ENCODE results near the gene RICTOR. TPM values are rescaled to one million over a fixed set of nuclear protein-coding genes. Genes with fewer than 3 reads are reported as not detected.

The RICTOR gene
- 10 to 100 TPM; 36.3 to 55.1 (median 42.7) TPM for total RNA-seq
- polyA plus RNA-seq, result 10 to 100 TPM in 1 of 2 donors, 1 to 10 TPM in 1; 6.7 to 14.0 TPM
- long read RNA-seq, donor 1, transcript RICTOR-208 (8 exons, 1,762 nt), result major isoform, 5 of 23 reads
- long read RNA-seq, donor 1, partial matches to known transcripts, result 13 of 23 reads
- long read RNA-seq, donor 1, other reads (novel, unspliced or antisense), result 5 of 23 reads
- long read RNA-seq, donor 2, partial matches to known transcripts, result 0 of 1 reads
- long read RNA-seq, donor 2, other reads (novel, unspliced or antisense), result 0 of 1 reads
- long read RNA-seq, donor 3, full-length matches to known transcripts, result 2 of 8 reads
- long read RNA-seq, donor 3, partial matches to known transcripts, result 4 of 8 reads
- long read RNA-seq, donor 3, other reads (novel, unspliced or antisense), result 2 of 8 reads

- Histone ChIP-seq H3K36me3 (no peaks in the 10 kb centered on the region), H3K27ac (peak within 1 kb of the TSS; percentile 98 to 99), H3K9me3 (no peaks in the 10 kb centered on the region), H3K27me3 (no peaks in the 10 kb centered on the region), H3K4me1 (ENCODE audit: insufficient read depth) (no peaks in the 10 kb centered on the region), H3K4me3 (peak within 1 kb of the TSS; percentile 94)
- intact Hi-C loops (cut with DNase I), result loop anchor here in 2 of 4 donors (10.0 kb wide), 2 partner anchors 59 to 351 kb away; partner anchors contain the start of gene DAB2 (in 1 of the 2)
- DNase-seq, result peak; percentile 90 to 95 (median 94)
- WGBS, 3 donors, result 0 to 1% (median 0%) methylated on average over 28 to 93 of the region's 94 CpGs
- peak; percentile 31 for TF ChIP-seq POLR2A (IDR thresholded peaks at IDR 0.05)
- no peak for TF ChIP-seq EP300 (IDR thresholded peaks at IDR 0.05)
- TF ChIP-seq CTCF (IDR thresholded peaks at IDR 0.05), result no peak
Measured at GRCh38 chr5:39074017-39074814, at the start of gene RICTOR. TSS of gene RICTOR (minus strand) at chr5:39074399. CDS start at chr5:39074377, 22 bp downstream.

DNA sequence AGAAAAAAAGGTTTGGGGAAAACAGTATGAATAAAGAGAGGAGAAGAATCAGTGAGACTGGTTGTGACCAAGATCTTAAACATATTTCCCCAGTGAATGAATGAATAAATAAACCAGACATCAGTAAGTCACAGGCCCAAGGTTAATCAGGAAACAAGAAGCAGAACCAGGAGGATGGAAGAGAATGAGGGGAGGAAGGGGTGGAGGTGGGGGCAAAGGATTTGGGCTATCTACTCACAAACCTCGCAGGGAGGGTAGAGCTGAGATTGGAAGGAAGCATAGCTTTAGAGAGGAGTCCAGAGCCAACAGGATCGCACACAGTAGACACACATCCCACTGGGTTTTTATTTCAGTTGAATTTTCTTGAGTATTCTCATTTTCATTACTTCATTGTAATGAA lies 47.7 kb upstream of the RICTOR start:
- H3K4me1 ChIP-seq (ENCODE audit: insufficient read depth), result no peaks in the 10 kb centered on the region
- H3K9me3 ChIP-seq, result no peaks in the 10 kb centered on the region
- H3K27me3 ChIP-seq, result peaks cover 5% of the 10 kb centered on the region
- no peaks in the 10 kb centered on the region for H3K36me3 ChIP-seq
- no peak overlapping the region for H3K4me3 ChIP-seq
- no peak for DNase-seq
- 68 to 84% (median 69%) methylated on average over 2 of the region's 2 CpGs for WGBS, 3 donors
- no peak for TF ChIP-seq POLR2A (IDR thresholded peaks at IDR 0.05)
- no peak for TF ChIP-seq CTCF (IDR thresholded peaks at IDR 0.05)
- no peak for TF ChIP-seq EP300 (IDR thresholded peaks at IDR 0.05)
- H3K27ac ChIP-seq, result no peak overlapping the region
- intact Hi-C loops (cut with DNase I), result no loop called here

DNA sequence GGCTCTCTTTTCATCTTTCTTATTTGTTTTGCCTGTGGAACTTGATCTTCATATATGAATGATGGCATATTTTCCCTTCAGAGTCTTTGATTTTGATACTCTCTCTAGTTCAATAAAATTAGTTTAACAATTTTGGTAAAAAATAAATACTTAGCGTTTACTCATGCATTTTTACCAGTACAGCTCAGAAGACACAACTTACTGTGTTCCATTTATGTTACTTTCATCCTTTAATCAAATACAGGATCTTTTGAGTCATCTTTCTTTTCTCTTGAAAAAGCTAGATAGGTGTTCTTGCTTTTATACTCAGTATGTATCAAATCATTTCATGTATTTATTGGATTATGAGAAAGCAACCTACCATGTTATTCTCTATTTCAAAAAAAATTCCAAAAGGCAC lies 47.1 kb upstream of the RICTOR start:
- Histone ChIP-seq H3K9me3 (no peaks in the 10 kb centered on the region), H3K27me3 (peaks cover 5% of the 10 kb centered on the region), H3K36me3 (no peaks in the 10 kb centered on the region), H3K4me1 (ENCODE audit: insufficient read depth) (no peaks in the 10 kb centered on the region), H3K27ac (no peak overlapping the region), H3K4me3 (no peak overlapping the region)
- TF ChIP-seq CTCF (IDR thresholded peaks at IDR 0.05) (no peak), EP300 (IDR thresholded peaks at IDR 0.05) (no peak), POLR2A (IDR thresholded peaks at IDR 0.05) (no peak)
- 82 to 89% (median 82%) methylated on average over 1 of the region's 1 CpG for WGBS, 3 donors
- no peak for DNase-seq
- intact Hi-C loops (cut with DNase I), result no loop called here

GRCh38 chr5:39120052-39120420 lies 45.8 kb upstream of the RICTOR start:
- TF ChIP-seq POLR2A (IDR thresholded peaks at IDR 0.05) (no peak), CTCF (IDR thresholded peaks at IDR 0.05) (no peak), EP300 (IDR thresholded peaks at IDR 0.05) (no peak)
- no peaks in the 10 kb centered on the region for H3K36me3 ChIP-seq
- intact Hi-C loops (cut with DNase I), result no loop called here
- no peak overlapping the region for H3K4me3 ChIP-seq
- peaks cover 5% of the 10 kb centered on the region for H3K27me3 ChIP-seq
- no peaks in the 10 kb centered on the region for H3K9me3 ChIP-seq
- 66 to 75% (median 75%) methylated on average over 1 of the region's 1 CpG for WGBS, 3 donors
- no peaks in the 10 kb centered on the region for H3K4me1 ChIP-seq (ENCODE audit: insufficient read depth)
- no peak for DNase-seq
- no peak overlapping the region for H3K27ac ChIP-seq

All from ovary (tissue), 10 donors.